ELF-1 (cell line): ENCODE results near the gene METAP1.
"Not testable (repeated sequence)": the region's sequence is repeated elsewhere in the genome, so short reads cannot be mapped to it uniquely, and the experiment has no call there.

Experiments
- DNase-seq: peaks from one replicate; pipeline ENCODE4 v3.0.0-alpha.2; 2016; ENCODE audit warnings: low read depth, low spot score

Gene METAP1

GRCh38 chr4:98997166-98997565 lies 1.6 kb downstream of the METAP1 start:
- no peak for DNase-seq

- no peak for DNase-seq
Measured at GRCh38 chr4:98998551-98998950, 3.0 kb downstream of the METAP1 start.

GRCh38 chr4:99002279-99002678 lies 6.8 kb downstream of the METAP1 start:
- no peak for DNase-seq

GRCh38 chr4:99008051-99008450 lies 12.5 kb downstream of the METAP1 start:
- no peak for DNase-seq

GRCh38 chr4:99011910-99012309 lies 16.4 kb downstream of the METAP1 start:
- DNase-seq: no peak

GRCh38 chr4:99013402-99013843 lies 17.9 kb downstream of the METAP1 start:
- peak; percentile 62 for DNase-seq

GRCh38 chr4:99013884-99014523 lies 18.5 kb downstream of the METAP1 start:
- DNase-seq: no peak

- DNase-seq: no peak
Measured at GRCh38 chr4:99021386-99021785, 25.9 kb downstream of the METAP1 start.

- DNase-seq: no peak
Measured at GRCh38 chr4:99022566-99022965, 27.0 kb downstream of the METAP1 start.

GRCh38 chr4:99023800-99024251 lies 28.3 kb downstream of the METAP1 start:
- DNase-seq: not testable (repeated sequence)

GRCh38 chr4:99024481-99025275 lies 29.2 kb downstream of the METAP1 start:
- DNase-seq: peak; percentile 36

- DNase-seq: peak; percentile 59
Measured at GRCh38 chr4:99025506-99025905, 30.0 kb downstream of the METAP1 start.

GRCh38 chr4:99027304-99027703 lies 31.8 kb downstream of the METAP1 start:
- no peak for DNase-seq

GRCh38 chr4:99028187-99028586 lies 32.7 kb downstream of the METAP1 start:
- no peak for DNase-seq

- no peak for DNase-seq
Measured at GRCh38 chr4:99029018-99029735, 33.7 kb downstream of the METAP1 start.

- no peak for DNase-seq
Measured at GRCh38 chr4:99029852-99030251, 34.3 kb downstream of the METAP1 start.

GRCh38 chr4:99033956-99034355 lies 38.4 kb downstream of the METAP1 start:
- DNase-seq: no peak

- DNase-seq: no peak
Measured at GRCh38 chr4:99038213-99038612, 42.7 kb downstream of the METAP1 start.

- DNase-seq: no peak
Measured at GRCh38 chr4:99043346-99043745, 47.8 kb downstream of the METAP1 start.

GRCh38 chr4:99047710-99048109 lies 52.2 kb downstream of the METAP1 start:
- no peak for DNase-seq

- no peak for DNase-seq
Measured at GRCh38 chr4:99052902-99053301, 57.4 kb downstream of the METAP1 start.

- DNase-seq: no peak
Measured at GRCh38 chr4:99054428-99054994, 59.0 kb downstream of the METAP1 start.
